Measurements from ENCODE around the gene BRINP3.

- TF ChIP-seq CTCF (IDR thresholded peaks at IDR 0.05), result no peak
- TF ChIP-seq ZFX (IDR thresholded peaks at IDR 0.05; ENCODE audit: borderline replicate concordance), result no peak
Observed at GRCh38 chr1:190376044-190376443, 101.6 kb downstream of the BRINP3 start.
